SJSA1 (cell line): Measurements from ENCODE around the gene CAMTA1. TPM values are rescaled to one million over a fixed set of nuclear protein-coding genes. Genes with fewer than 3 reads are reported as not detected.
A peak's percentile ranks its signal among the peaks of the same experiment; 100 is the strongest.
"Not testable (repeated sequence)": the region's sequence is repeated elsewhere in the genome, so short reads cannot be mapped to it uniquely, and the experiment has no call there.

ENCODE experiments used
- DNase-seq, 2 experiments: peaks; one replicate each; pipeline ENCODE4 v3.0.0-alpha.2; 2015 to 2020; ENCODE audit warnings: low spot score in 2 of 2, low read depth in 1 of 2
- H3K27ac ChIP-seq: fragments of 250-450 bp; sonication (Bioruptor Pico); 2 replicates; pipeline ENCODE4 v1.5.1; 2020; ENCODE audit warnings: mild to moderate bottlenecking, moderate library complexity
- H3K27me3 ChIP-seq: fragments of 250-450 bp; sonication (Bioruptor Pico); replicated peaks from 2 replicates; pipeline ENCODE4 v1.5.1; 2020; ENCODE audit warnings: mild to moderate bottlenecking, moderate library complexity
- H3K36me3 ChIP-seq: fragments of 250-450 bp; sonication (Bioruptor Pico); 2 replicates; pipeline ENCODE4 v1.5.1; 2020; ENCODE audit warnings: mild to moderate bottlenecking
- H3K4me1 ChIP-seq: fragments of 250-450 bp; sonication (Bioruptor Pico); replicated peaks from 2 replicates; pipeline ENCODE4 v1.6.1; 2021; ENCODE audit warnings: mild to moderate bottlenecking
- H3K4me3 ChIP-seq: fragments of 250-450 bp; sonication (Bioruptor Pico); 2 replicates; pipeline ENCODE4 v1.5.1; 2020; ENCODE audit warnings: mild to moderate bottlenecking
- H3K9me3 ChIP-seq: fragments of 250-450 bp; sonication (Bioruptor Pico); replicated peaks from 2 replicates; pipeline ENCODE4 v1.5.1; 2020; ENCODE audit warnings: mild to moderate bottlenecking
- total RNA-seq: library from RNA; depleted of rRNA; stranded (reverse); fragments of >200 nt; shearing (Covaris generic); gene quantifications from 2 replicates; pipeline ENCODE4 v1.2.3, GENCODE V29; 2014

CAMTA1 gene
- total RNA-seq, 1 experiment from 2014 or later: 136 TPM

DNA sequence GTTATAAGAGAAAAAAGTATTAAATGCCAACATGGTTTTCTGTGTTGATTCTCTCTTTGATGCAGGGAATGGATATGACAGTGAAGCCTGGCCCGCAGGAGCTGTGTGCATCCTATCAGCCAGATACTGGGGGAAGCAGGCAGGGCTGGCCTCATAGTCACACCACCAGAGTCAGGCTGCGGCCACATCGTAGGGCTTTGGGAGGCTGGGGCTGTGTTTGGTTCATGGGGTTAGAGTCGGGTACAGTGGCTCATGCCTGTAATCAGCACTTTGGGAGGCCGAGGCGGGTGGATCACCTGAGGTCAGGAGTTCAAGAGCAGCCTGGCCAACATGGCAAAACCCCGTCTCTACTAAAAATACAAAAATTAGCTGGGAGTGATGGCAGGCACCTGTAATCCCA, 545.5 kb downstream of the CAMTA1 start:
- H3K27me3 ChIP-seq, H3K27ac ChIP-seq, DNase-seq, H3K9me3 ChIP-seq, H3K4me3 ChIP-seq, H3K36me3 ChIP-seq: not testable (repeated sequence)
- H3K4me1 ChIP-seq: peaks cover 38% of the 10 kb centered on the region

GRCh38 chr1:7331926-7332535, 546.8 kb downstream of the CAMTA1 start:
- no peaks in the 10 kb centered on the region; the same call in 1 of the 2 replicates for H3K9me3 ChIP-seq
- H3K4me3 ChIP-seq: no peak overlapping the region
- H3K36me3 ChIP-seq: no peaks in the 10 kb centered on the region
- peaks cover 38% of the 10 kb centered on the region for H3K4me1 ChIP-seq
- H3K27me3 ChIP-seq: no peaks in the 10 kb centered on the region
- DNase-seq: peak in 1 of 2 experiments; percentile 53
- H3K27ac ChIP-seq: peak overlapping the region; percentile 26

DNA sequence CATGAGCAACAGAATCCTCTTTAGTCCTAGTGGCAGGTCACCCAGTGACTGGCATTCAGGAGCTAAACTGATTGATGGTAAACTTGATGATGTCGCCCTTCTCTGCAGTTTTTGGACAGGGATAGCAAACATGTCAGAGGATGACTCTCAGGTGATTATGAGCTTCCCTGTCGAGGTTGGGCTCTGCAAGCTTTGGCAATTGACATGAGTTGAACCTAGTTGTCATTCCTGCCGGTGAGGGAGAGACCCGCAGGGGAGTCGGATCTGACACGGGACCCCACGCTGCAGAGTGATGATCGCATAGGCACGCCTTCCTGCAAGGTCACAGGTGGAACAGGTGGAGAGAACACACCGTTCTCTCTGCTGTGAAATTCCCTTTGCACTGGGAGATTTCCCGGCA, 547.8 kb downstream of the CAMTA1 start:
- no peak for DNase-seq
- Histone ChIP-seq H3K27ac (no peak overlapping the region; the same call in 1 of the 2 replicates), H3K9me3 (no peaks in the 10 kb centered on the region; the same call in 1 of the 2 replicates), H3K4me3 (no peak overlapping the region), H3K36me3 (no peaks in the 10 kb centered on the region), H3K4me1 (peaks cover 38% of the 10 kb centered on the region), H3K27me3 (no peaks in the 10 kb centered on the region)

GRCh38 chr1:7333620-7334019, 548.4 kb downstream of the CAMTA1 start:
- Histone ChIP-seq H3K27me3 (no peaks in the 10 kb centered on the region), H3K4me3 (no peak overlapping the region), H3K36me3 (no peaks in the 10 kb centered on the region), H3K4me1 (peaks cover 38% of the 10 kb centered on the region), H3K9me3 (no peaks in the 10 kb centered on the region), H3K27ac (peak overlapping the region; percentile 40; the same call in 1 of the 2 replicates)
- DNase-seq: peak in 1 of 2 experiments; percentile 26

DNA sequence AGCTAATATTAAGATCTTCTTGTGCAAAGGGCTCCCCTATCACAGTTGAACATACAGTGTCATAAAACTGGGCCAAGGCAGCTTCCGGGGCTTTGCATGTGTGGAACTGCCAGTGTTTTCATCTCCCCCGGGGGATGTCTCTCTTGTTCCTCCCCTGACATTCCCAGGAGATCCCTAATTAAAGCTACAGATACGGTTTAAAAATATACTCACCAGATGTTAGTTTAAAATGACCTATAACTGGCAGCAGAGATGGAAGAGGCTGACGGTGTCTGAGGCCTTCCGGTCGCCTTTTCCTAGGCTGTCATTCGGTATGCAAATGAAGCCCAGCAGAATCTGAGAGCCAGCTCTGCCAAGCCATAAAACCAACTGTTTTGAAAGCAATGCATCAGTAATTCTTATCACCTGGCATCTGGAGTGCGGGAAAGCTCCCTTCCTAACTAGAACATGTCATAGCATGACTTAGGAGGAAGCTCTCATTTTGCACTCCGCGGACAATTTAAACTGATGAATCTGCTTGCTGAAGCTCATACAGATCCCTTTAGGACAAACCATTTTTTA, 549.3 kb downstream of the CAMTA1 start:
- no peaks in the 10 kb centered on the region for H3K27me3 ChIP-seq
- no peak overlapping the region for H3K27ac ChIP-seq
- H3K9me3 ChIP-seq: no peaks in the 10 kb centered on the region
- DNase-seq: peak in 1 of 2 experiments; percentile 18
- H3K36me3 ChIP-seq: no peaks in the 10 kb centered on the region
- no peak overlapping the region for H3K4me3 ChIP-seq
- peaks cover 38% of the 10 kb centered on the region for H3K4me1 ChIP-seq

- H3K4me3 ChIP-seq: no peak overlapping the region
- DNase-seq: no peak
- no peaks in the 10 kb centered on the region for H3K9me3 ChIP-seq
- no peak overlapping the region for H3K27ac ChIP-seq
- no peaks in the 10 kb centered on the region for H3K36me3 ChIP-seq
- H3K27me3 ChIP-seq: no peaks in the 10 kb centered on the region
- peaks cover 38% of the 10 kb centered on the region for H3K4me1 ChIP-seq
Measured at GRCh38 chr1:7335224-7335879, 550.1 kb downstream of the CAMTA1 start.

DNA sequence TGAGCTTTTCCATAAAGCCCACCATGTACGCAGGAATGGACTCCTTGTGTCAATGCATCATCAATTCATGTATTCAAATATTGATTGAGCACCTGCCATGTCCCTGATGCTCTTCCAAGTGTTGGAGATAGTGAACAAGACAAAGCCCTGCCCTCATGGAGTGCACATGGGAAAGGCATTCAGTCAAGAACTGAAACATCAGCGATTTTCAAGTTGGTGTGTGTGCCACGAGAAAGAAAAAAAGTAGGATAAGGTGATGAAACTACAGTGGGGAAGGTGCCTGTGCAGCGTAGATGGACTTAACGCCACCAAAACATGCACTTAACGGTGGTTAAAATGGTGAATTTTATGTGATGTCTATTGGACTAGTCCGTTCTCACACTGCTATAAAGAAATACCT, 553.2 kb downstream of the CAMTA1 start:
- Histone ChIP-seq H3K9me3 (no peaks in the 10 kb centered on the region), H3K4me1 (peaks cover 23% of the 10 kb centered on the region), H3K27ac (no peak overlapping the region), H3K36me3 (no peaks in the 10 kb centered on the region), H3K27me3 (no peaks in the 10 kb centered on the region), H3K4me3 (no peak overlapping the region)
- DNase-seq: no peak

DNA sequence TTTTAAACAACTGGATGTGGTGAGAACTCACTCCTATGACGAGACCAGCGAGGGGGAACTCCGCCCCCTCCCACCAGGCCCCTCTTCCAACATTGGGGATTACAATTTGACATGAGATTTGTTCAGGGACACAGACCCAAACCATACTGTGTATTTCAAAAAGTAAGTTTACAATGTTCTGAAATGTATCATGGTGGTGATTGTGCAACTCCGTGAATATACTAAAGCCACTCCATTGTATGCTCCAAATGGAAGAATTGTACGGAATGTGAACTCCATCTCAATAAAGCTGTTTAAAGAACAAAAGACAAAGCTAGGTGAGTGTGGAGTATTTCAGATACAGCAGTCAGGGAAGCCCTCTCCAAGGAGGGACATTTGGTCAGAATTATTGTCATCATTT, 553.8 kb downstream of the CAMTA1 start:
- H3K36me3 ChIP-seq: no peaks in the 10 kb centered on the region
- H3K27ac ChIP-seq: no peak overlapping the region
- H3K4me3 ChIP-seq: no peak overlapping the region
- DNase-seq: no peak
- H3K4me1 ChIP-seq: peaks cover 21% of the 10 kb centered on the region
- no peaks in the 10 kb centered on the region for H3K27me3 ChIP-seq
- H3K9me3 ChIP-seq: no peaks in the 10 kb centered on the region

- DNase-seq: no peak
- H3K4me3 ChIP-seq: no peak overlapping the region
- peaks cover 16% of the 10 kb centered on the region for H3K4me1 ChIP-seq
- no peaks in the 10 kb centered on the region for H3K27me3 ChIP-seq
- H3K27ac ChIP-seq: no peak overlapping the region
- H3K9me3 ChIP-seq: no peaks in the 10 kb centered on the region
- no peaks in the 10 kb centered on the region for H3K36me3 ChIP-seq
Measured at GRCh38 chr1:7339953-7340352, 554.7 kb downstream of the CAMTA1 start.

- Histone ChIP-seq H3K27ac (no peak overlapping the region), H3K9me3 (no peaks in the 10 kb centered on the region), H3K4me3 (no peak overlapping the region), H3K27me3 (no peaks in the 10 kb centered on the region), H3K4me1 (peaks cover 12% of the 10 kb centered on the region), H3K36me3 (no peaks in the 10 kb centered on the region)
- DNase-seq: no peak
Measured at GRCh38 chr1:7341145-7341905, 556.1 kb downstream of the CAMTA1 start.

GRCh38 chr1:7343882-7344281, 558.6 kb downstream of the CAMTA1 start:
- Histone ChIP-seq H3K9me3 (no peaks in the 10 kb centered on the region), H3K4me3 (no peak overlapping the region), H3K4me1 (peaks cover 12% of the 10 kb centered on the region), H3K27ac (no peak overlapping the region; the same call in 1 of the 2 replicates), H3K27me3 (no peaks in the 10 kb centered on the region), H3K36me3 (no peaks in the 10 kb centered on the region)
- peak in 1 of 2 experiments; percentile 39 for DNase-seq

GRCh38 chr1:7344299-7344698, 559.0 kb downstream of the CAMTA1 start:
- Histone ChIP-seq H3K4me3 (no peak overlapping the region), H3K4me1 (peaks cover 12% of the 10 kb centered on the region), H3K27ac (no peak overlapping the region; the same call in 1 of the 2 replicates), H3K27me3 (no peaks in the 10 kb centered on the region), H3K36me3 (no peaks in the 10 kb centered on the region), H3K9me3 (no peaks in the 10 kb centered on the region)
- DNase-seq: no peak

GRCh38 chr1:7345516-7345915, 560.3 kb downstream of the CAMTA1 start:
- Histone ChIP-seq H3K4me1 (peaks cover 12% of the 10 kb centered on the region), H3K9me3 (no peaks in the 10 kb centered on the region), H3K27me3 (no peaks in the 10 kb centered on the region), H3K36me3 (no peaks in the 10 kb centered on the region), H3K27ac (no peak overlapping the region), H3K4me3 (no peak overlapping the region)
- DNase-seq: no peak
